ENCODE results near the gene RRP1.

The RRP1 gene, protein sequence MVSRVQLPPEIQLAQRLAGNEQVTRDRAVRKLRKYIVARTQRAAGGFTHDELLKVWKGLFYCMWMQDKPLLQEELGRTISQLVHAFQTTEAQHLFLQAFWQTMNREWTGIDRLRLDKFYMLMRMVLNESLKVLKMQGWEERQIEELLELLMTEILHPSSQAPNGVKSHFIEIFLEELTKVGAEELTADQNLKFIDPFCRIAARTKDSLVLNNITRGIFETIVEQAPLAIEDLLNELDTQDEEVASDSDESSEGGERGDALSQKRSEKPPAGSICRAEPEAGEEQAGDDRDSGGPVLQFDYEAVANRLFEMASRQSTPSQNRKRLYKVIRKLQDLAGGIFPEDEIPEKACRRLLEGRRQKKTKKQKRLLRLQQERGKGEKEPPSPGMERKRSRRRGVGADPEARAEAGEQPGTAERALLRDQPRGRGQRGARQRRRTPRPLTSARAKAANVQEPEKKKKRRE

DNA sequence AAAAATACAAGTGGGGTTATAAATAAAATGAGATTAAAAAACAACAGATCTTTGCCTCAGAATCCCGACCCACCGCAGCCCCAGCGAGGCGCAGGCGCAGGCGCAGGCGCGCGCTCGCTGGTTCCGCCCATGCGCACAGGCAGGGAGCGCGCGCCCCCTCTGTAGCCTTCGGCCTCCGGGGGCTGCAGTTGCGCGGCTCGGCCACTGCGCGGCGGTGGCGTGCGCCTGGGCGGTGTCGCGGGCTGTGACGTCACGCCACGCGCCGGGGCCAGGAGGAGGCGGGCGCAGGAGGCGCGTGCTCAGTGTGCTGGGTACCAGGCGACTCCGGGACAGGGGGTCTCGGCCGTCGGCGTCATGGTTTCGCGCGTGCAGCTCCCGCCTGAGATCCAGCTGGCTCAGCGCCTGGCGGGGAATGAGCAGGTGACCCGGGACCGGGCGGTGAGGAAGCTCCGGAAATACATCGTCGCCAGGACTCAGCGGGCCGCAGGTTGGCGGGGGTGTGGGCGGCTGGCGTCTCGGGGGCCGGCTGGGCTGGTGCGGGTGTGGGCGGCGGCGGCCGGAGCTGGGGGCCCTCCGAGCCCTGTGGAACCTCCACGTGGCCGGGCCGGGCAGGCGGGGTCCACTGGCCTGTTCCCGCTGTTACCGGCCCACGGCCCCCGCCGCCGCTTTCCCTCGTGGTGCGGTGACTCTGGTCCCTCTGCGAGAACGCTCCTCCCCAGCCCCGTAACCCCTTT is at the start of gene RRP1:
RRP1 (plus strand) TSS at position 302 of the 734 bp plus-strand sequence; CDS start at position 355, 53 bp downstream.
- TF ChIP-seq, protein P1, sequence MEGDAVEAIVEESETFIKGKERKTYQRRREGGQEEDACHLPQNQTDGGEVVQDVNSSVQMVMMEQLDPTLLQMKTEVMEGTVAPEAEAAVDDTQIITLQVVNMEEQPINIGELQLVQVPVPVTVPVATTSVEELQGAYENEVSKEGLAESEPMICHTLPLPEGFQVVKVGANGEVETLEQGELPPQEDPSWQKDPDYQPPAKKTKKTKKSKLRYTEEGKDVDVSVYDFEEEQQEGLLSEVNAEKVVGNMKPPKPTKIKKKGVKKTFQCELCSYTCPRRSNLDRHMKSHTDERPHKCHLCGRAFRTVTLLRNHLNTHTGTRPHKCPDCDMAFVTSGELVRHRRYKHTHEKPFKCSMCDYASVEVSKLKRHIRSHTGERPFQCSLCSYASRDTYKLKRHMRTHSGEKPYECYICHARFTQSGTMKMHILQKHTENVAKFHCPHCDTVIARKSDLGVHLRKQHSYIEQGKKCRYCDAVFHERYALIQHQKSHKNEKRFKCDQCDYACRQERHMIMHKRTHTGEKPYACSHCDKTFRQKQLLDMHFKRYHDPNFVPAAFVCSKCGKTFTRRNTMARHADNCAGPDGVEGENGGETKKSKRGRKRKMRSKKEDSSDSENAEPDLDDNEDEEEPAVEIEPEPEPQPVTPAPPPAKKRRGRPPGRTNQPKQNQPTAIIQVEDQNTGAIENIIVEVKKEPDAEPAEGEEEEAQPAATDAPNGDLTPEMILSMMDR (IDR thresholded peaks at IDR 0.05; ENCODE audit: control insufficient read depth, extremely low read depth, insufficient read depth), result peak; percentile 100
- DNase-seq (ENCODE audit: low read depth), result no peak
- peak within 1 kb of the TSS; percentile 94 for H3K4me3 ChIP-seq (ENCODE audit: low read depth, low read length)

DNA sequence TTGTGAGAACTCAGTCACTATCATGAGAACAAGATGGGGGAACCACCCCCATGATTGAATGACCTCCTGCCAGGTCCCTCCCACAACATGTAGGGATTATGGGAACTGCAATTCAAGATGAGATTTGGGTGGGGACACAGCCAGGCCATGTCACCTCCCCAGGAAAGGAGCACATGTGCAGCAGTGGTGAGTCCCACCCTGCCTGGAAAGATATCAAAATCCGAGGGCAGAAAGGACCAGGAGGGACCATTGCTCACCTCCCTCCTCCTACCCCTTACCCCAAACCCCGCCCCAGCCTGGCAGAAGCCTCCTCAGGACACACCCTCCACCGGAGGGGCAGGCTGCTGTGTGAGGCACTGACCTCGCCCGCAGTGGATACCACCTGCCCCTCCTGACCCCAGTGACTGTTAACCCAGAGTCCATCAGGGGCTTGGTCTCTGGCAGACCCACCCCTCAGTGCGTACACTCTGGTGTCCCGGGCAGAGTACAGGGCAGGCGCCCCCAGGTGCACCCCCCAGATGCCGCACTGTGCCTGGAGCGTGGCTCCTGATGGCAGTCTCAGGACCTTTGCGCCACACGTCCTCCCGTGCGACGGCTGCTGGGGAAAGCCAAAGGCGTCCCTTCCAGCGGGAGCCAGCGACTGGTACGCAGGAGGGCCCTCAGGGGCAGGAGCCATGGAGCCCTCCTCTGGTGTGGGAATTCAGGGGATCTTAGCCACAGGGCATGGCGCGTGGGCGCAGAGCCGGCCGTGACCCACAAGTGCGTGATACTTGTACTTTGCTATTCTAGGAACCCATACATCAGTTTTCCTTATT is 49.5 kb upstream of the RRP1 start:
- H3K4me3 ChIP-seq (ENCODE audit: low read depth, low read length), result no peak overlapping the region
- TF ChIP-seq, protein P1 (IDR thresholded peaks at IDR 0.05; ENCODE audit: control insufficient read depth, extremely low read depth, insufficient read depth), result no peak
- DNase-seq (ENCODE audit: low read depth), result no peak

DNA sequence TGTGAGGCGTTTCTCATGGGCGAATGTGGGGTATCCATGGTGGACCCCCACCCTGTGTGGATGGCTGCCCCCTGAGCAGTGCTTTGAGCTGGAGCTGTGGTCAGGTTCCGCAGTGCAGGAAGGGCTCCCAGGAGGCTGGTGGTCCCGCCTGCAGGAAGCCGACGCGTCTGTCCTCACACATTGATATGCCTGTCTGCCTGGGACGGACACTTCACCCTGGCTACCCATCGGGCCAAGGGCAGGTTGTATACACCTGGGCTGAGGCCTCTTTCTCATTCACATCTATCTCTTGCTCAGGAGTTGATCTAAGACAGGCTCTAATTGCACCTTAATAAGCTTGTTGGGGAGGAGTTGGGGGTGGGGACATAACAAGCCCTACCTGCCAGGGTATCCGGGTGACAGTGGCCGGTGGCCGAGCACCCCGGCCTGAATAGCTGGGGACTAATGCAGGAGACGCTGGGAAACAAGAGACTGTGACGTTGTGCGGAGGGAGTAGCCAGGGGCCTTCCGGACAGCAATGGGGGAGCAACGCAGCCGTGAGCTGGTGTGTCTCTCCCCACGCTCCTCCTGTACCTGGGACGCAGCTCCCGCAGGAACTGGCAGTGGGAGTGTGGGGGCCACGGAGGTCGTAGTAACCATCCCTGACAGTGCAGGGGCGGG is 48.8 kb upstream of the RRP1 start:
- no peak for DNase-seq (ENCODE audit: low read depth)
- no peak overlapping the region for H3K4me3 ChIP-seq (ENCODE audit: low read depth, low read length)
- TF ChIP-seq, protein P1 (IDR thresholded peaks at IDR 0.05; ENCODE audit: control insufficient read depth, extremely low read depth, insufficient read depth), result no peak

DNA sequence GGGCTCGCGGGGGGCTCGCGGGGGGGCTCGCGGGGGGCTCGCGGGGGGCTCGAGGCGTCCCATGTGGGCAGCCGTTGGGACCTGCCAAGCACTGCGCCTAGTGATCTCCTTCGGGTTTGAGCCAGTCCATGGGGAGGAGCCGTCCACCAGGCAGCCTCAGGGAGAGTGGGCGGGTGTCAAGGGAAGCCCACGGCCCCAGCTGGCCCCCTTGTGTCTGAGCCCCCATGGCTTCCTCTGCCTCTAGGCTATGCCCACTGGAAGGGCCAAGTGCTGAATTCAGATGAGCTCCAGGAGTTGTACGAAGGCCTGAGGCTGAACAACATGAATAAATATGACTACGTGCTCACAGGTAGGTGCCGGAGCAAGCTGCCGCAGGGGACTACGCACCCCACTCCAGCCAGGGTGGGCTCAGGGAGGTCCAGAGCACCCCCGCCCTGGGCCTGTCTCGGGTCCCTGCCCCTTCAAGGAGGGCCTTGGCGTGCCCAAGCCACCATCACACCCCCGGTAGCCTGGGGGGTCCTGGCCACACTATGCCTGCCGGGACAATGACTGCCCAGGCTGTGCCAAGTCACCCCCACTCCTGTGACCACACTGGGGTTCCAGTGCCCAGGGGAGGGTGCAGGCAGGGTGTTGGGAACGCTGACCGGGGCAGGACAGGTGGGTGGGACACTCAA is 47.8 kb upstream of the RRP1 start:
- TF ChIP-seq, protein P1 (IDR thresholded peaks at IDR 0.05; ENCODE audit: control insufficient read depth, extremely low read depth, insufficient read depth), result no peak
- DNase-seq (ENCODE audit: low read depth), result no peak

DNA sequence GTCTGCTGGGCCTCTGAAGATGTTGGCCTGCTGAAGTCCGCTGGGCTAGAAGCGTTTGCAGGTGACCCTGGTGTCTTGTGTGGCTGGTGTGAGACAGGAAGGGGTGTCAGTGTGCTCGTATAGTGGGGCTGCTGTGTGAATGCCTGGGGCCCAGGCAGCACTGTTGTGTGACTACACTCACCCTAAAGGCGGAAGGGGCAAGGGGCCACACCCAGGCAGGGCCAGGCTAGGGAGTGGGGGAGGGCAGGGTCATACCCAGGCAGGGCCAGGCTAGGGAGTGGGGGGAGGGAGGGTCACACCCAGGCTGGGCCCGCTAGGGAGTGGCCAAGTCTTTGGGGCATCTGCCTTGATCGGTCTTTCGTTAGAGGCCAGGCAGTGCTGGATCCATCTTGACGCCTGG is 45.4 kb upstream of the RRP1 start:
- TF ChIP-seq, protein P1 (IDR thresholded peaks at IDR 0.05; ENCODE audit: control insufficient read depth, extremely low read depth, insufficient read depth), result no peak
- no peak for DNase-seq (ENCODE audit: low read depth)
- H3K4me3 ChIP-seq (ENCODE audit: low read depth, low read length), result no peak overlapping the region

More for the DNA sequence above, 47.8 kb upstream of the RRP1 start:
- no peak overlapping the region for H3K4me3 ChIP-seq (ENCODE audit: low read depth, low read length)

DNA sequence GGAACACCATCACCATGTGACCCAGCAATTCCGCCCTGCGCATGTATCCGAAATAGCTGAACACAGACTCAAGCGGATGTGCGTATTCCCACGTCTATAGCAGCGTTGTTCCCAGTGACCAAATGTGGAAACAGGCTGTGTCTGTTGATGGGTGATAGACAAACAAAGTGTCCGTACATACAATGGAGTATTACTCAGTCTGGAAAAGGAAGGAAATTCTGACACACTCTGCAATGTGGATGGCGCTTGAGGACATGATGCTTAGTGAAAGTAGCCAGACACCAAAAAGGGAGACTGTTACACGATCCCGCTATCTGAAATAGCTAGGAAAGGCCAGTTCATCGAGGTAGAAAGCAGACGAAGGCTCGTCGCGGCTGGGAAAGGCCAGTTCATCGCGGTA is 44.7 kb upstream of the RRP1 start:
- TF ChIP-seq, protein P1 (IDR thresholded peaks at IDR 0.05; ENCODE audit: control insufficient read depth, extremely low read depth, insufficient read depth), result no peak
- no peak for DNase-seq (ENCODE audit: low read depth)
- no peak overlapping the region for H3K4me3 ChIP-seq (ENCODE audit: low read depth, low read length)

Data from LNCaP clone FGC (cell line).